HG03378 (cell line): Measurements from ENCODE around the gene GLOD4.
"Not testable (repeated sequence)": the region's sequence is repeated elsewhere in the genome, so short reads cannot be mapped to it uniquely, and the experiment has no call there.

Source experiments
- ATAC-seq: cut with Tn5 transposase; IDR thresholded peaks from one replicate; pipeline ENCODE4 v1.9.1; 2021; ENCODE audit warnings: mild to moderate bottlenecking, moderate library complexity; ENCODE audit not compliant: unreplicated experiment

The GLOD4 gene

DNA sequence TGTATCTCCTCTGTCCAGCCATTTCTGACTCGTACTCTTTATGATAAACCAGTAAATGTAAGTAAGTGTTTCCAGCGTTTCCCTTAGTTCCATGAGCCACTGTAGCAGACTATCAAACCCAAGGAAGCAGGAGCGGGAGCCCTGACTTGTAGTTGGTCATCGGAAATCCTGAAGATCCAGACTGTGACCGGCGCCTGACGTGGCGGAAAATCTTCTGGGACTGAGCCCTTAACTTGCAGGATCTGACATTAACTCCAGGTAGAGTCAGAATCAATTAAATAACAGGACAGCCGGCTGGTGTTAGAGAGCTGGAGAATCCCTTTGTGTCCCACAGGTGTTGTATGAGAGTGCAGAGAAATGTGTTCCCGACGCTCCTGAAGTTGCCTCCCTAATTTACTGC is 4.0 kb downstream of the GLOD4 start:
- no peak for ATAC-seq

DNA sequence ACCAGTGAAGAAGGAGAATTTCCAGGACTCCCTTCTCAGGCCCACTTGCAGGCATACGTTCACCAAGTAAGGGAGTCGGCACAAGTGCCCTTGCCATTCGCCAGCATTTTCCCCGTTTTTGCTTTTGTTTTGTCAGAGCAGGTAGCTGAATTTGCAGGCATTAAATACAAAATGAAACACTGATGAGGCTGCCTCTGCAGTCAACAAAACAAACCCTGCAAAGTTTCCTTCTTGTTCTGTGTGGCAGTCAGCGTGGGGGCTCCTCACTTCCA is 7.8 kb downstream of the GLOD4 start:
- ATAC-seq, result no peak

DNA sequence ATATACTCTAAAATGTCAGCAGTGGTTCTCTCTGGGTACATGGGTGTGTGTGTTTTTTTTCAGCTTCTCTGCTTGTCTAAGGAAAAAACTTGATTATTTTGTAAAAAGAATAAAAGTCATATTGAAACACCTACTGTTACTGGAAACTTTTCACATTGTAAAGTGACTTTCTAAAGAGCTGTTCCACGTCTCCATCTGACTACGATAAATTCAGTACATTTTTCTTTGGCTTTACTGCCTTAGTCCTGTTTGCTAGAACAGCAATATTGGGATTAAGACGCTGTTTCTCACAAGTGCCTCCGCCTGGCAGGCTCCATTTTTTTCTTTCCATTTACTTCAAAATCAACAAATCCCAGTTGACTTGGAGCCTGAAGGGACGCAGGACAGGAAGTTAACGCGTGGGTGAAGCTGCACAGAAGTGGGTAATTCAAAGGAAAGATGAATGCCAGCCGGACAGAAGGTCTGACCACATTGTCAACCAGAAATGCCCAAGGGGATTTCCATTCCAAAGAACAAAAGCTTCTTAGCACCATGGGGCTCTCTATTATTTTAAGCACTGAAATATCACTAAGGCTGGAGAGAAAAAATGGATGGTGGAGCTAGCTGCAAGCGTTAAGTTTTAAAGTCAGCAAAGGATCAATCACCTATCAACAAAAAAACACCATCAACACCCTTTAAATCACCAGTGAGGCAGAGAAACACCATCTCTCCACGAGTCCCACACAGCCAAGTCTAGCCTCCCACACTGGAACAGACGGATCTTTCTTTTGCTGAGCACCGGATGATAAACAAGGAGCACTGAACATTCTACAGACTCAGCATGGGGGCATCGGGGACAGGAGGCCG is 8.4 kb downstream of the GLOD4 start:
- no peak for ATAC-seq

DNA sequence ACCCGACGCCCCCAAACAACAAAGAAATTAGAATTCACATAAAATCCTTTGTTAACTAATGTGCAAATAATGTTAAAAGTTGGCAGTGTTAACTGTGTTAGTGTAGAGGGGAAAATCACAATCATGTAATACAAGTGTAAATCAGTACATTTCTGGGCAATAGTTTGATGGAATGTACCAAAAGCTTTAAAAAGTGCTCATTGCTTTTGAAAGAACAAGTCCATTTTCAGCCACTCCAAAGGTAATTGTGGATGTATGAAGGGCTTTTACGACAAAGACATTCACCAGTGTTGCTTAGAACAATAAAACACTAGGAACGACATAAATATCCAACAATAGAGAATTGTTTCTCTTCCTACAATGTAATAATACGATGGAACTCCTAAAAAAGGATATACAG is 9.1 kb downstream of the GLOD4 start:
- ATAC-seq, result no peak

DNA sequence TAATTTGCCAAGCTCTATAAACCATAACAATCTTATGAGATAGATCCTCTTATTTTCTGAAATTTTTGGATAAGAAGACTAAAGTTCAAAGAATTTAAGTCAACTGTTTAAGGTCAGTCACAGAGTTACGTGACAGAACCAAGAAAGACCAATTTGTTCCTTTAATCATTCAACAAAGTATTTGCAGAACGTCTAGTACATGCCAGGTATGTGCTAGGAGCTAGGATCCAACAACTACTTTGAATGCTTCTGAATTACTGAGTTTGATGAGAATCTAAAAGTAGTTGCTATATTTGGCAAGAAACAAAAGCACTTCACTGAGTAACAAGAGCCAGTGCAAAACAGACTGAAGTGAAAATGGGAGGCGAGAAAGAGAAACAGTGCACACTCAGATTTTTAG is 15.0 kb downstream of the GLOD4 start:
- no peak for ATAC-seq

DNA sequence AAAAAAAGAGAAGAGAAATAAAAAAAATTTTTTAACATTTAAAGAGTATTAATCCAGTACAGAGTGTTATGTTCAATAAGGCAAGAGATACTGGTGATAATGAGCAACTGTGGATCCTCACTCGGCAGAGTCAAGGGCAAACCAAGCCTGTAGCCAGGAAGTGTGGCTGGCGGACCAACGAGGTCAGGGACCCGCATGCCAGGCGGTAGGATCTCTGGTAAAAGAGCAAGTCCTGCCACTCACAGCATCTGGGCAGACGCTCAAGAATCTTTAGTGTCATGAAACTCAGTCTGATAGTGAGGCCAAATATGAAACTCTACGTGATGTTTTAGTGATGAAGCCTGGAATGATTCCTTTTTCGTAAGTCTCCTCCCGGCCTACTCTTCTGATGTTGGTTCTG is 21.7 kb downstream of the GLOD4 start:
- no peak for ATAC-seq

DNA sequence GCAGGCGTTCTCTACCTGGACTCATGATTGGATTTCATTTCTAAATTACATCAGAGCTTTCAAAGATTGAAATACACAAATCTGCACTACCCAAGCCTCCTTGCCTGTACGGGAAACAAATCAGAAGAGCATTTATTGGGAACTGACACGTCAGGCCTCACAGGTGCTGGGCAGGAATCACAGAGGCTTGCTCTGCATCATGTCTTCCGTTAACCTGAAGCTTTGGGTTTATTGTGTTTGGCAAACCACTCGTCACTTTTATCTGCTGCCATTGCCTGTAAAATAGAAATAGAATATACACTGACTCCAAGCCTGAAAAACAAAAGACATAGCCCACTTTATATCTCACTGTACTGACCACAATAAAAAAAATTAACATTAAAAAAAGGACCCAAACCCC is 22.1 kb downstream of the GLOD4 start:
- ATAC-seq, result no peak

DNA sequence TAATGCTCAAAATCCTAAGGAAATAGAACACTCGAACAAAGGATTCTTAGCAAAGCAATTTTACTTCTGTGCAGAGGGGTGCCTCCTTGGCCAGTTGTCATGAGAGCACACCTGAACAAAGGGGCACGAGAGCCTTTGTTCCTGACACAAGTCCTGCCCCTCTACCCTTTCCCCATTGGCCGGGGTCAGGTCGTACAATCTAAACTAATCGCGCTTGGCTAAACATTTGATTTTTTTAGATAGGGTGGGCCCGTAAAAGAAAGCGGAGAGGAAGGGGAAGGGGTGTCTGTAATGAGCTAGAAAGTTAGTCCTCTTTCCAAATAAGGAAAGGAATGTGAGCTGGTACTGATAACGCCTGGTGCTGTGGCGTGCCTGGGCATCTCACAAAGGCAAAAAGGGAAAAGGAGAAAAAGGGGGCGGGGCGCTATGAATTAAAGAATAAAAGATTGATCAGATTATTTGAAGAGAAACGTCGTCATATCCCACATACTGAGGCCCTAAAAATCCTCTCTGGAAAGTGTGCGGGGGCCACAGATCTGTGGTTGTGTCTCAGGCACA is 26.0 kb downstream of the GLOD4 start:
- ATAC-seq, result not testable (repeated sequence)

DNA sequence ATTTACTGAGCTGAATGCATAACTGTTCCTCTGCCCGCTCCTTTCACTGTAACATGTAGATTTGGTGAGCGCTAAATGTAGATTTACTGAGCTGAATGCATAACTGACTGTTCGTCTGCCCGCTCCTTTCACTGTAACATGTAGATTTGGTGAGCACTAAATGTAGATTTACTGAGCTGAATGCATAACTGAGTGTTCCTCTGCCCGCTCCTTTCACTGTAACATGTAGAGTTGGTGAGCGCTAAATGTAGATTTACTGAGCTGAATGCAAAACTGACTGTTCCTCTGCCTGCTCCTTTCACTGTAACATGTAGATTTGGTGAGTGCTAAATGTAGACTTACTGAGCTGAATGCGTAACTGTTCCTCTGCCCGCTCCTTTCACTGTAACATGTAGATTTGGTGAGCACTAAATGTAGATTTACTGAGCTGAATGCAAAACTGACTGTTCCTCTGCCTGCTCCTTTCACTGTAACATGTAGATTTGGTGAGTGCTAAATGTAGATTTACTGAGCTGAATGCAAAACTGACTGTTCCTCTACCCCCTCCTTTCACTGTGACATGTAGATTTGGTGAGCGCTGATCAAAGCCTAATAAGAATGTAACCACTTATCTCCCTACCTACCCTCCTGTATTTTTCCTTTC is 26.6 kb downstream of the GLOD4 start:
- not testable (repeated sequence) for ATAC-seq

DNA sequence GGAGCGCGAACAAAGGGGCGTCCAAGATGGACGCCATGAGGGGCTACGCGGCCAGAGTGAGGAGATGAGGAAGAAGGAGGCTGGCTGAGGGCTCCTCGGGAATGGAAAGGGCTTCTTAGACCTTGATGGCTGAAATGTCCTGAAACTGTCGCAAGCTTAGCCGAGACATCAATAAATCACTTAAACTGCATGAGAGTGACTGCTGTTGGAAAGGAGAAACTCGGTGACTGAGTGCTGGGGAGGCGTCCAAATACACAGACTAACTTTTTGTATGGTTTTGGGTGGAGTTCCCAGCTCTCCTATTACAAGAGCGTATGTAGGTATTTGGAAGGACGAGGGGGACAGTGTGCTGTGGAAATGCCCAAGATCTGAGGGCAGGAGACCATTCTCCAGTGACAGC is 28.7 kb downstream of the GLOD4 start:
- no peak for ATAC-seq

DNA sequence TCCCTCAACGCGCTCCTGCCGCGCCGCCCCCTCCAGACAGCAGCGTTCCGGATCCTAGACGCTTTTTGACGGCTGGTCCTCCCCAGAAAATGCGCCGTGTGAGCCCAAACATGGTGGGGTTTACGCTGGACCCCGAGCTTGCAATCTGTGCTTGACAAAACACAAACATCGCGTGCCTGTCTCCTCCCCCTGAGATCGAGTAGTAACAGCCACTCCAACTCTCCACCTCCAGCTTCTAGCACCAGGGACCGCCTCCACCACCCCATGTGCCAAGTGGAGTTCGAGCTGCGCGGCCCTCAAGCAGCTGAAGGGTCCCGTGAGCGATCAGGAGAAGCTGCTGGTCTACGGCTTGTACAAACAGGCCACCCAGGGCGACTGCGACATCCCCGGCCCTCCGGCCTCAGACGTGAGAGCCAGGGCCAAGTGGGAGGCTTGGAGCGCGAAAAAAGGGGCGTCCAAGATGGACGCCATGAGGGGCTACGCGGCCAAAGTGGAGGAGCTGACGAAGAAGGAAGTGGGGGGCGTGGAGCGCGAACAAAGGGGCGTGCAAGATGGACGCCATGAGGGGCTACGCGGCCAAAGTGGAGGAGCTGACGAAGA is 29.4 kb downstream of the GLOD4 start:
- no peak for ATAC-seq

DNA sequence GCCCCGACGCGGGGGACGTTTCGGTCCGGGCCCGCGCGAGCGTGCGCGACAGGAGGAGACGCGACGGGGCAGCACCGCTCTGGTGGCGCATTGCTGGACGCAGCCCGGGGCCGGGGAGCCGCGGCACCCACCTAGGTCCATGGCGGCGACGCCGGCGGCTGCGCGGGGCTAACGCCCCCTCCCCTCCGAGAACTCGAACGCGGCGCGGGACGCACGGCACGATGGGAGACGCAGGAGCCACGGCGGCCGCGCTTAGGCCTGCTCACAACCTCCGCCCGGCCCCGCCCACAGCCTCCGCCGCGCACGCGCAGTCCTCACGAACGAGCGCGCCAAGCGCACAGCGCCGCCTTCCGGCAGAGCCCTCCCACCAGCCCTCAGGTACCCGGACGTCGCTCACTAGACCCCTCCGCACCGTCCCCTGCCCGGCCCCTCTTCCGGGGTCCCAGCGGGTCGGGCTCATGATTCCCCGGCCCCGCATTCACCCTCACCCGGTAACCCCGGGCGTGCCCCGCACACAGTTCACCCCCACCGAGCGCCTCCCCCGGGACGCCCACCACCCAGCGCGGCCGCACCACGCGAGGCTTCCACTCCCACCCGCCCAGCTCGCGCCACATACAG is 30.0 kb downstream of the GLOD4 start, which contains the start of gene GEMIN4:
TSS of gene GEMIN4 (minus strand) at position 263 of the 618 bp plus-strand sequence. CDS start at position 141, 122 bp downstream.
- peak; percentile 56 for ATAC-seq

DNA sequence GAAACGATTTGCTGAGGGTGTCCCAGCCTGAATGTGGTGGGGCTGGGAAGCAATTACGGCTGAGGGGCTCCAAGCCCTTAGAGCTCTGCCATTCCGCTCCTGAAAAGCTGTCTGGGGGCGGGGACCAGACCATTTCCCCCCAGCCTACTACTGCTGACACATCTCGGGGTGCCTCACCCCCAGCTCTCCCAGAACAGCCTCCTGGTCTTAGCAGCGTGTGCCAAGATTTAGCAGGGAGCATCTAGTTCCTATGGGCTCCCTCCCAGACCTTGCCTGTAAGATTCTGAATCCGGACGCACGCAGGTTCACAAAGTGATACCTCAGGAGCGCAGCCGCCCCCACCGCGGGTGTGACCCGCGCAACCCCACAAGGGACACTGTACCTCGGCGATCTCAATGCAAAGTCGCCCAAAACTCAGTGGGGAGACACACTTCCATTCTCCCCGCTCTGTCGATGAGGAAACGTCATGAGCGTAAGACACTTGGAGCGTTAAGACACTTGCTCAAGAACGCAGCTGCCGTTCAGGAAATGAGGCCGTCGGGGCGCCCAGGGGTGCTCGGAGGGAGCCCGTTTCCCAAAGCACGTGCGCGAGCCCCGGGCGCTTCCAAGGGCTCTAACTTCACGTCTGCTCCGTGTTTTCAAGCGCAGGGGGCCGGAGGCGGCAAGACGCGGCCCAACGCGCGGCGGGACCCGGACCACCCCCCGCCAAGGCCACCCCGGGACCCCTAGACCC is 30.6 kb downstream of the GLOD4 start:
- peak; percentile 38 for ATAC-seq

DNA sequence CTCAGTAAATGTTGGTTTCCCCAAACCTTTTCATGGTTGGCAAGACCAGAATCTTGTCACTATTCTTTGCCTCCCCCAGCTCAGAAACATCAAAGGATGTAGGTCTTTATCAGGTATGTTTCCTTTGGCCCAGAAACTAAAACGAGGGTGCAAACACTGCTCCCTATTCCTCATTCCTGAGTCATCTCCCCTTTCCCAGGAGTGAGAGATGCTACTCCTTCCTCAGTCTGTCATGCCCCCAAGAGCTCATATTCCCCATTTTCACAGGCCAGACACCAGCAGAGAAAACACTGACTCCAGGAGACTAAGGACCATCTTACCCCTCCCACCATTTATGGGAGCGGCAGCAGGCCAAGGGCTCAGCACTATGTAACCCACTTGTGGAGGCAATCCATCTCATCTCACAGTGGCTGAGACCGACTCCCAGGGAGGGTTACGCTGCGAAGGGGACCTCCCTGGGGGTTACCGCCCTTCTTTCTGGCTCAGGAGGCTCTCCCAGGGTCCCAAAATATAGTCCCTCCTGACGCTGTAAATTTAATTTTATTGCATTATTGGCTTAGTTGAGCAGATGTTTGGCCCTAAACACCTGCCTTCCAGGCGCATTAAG is 31.5 kb downstream of the GLOD4 start:
- ATAC-seq, result no peak

DNA sequence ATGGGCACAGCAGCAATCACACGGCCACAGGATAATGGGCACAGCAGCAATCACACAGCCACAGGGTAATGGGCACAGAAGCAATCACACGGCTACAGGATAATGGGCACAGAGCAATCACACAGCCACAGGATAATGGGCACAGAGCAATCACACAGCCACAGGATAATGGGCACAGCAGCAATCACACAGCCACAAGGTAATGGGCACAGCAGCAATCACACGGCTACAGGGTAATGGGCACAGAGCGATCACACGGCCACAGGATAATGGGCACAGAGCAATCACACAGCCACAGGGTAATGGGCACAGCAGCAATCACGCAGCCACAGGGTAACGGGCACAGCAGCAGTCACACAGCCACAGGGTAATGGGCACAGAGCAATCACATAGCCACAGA is 32.7 kb downstream of the GLOD4 start:
- not testable (repeated sequence) for ATAC-seq

DNA sequence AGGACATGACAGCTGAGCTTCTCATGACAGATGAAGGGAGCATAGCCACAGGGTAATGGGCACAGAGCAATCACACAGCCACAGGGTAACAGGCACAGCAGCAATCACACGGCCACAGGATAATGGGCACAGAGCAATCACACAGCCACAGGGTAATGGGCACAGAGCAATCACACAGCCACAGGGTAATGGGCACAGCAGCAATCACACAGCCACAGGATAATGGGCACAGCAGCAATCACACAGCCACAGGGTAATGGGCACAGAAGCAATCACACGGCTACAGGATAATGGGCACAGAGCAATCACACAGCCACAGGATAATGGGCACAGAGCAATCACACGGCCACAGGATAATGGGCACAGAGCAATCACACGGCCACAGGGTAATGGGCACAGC is 33.5 kb downstream of the GLOD4 start:
- ATAC-seq, result not testable (repeated sequence)

DNA sequence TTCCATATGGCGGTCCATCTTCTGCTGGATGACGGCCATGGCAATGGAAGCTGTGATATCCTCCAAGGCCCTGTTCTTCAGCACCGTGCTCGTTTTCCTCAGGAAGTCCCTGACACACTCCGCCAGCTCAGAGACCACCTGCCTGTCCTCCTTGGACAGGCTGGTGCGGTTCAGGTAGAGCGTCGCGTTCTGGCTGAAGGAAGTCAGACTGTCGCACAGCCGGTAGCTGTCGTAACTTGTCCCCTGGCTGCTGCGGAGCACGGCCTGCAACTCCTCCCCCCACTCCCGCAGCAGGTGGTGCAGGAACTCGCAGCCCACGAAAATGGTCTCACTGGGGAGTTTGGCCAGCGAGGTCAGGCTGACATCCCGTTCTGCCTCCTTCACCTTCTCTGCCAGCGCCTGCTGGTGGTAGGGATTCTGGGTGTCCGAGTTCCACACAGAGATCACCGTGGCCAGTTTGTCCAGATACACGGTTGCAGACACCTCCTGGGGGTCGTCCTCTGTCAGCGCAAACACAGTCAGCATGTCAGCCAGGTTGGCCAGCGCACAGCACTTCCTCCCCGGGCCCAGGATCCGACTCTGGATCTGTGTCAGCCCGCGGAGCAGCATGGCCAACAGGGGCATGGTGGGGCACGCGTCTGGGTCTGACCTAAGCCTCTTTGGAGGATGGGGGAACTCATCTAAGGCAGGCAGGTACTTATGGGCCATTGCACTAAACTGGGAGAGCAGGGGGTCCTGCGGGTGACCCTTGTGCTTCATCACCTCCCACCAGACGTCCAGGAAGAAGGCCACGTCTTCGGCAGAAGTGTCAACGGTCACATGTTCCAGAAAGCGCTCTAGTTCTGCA is 35.1 kb downstream of the GLOD4 start:
- ATAC-seq, result no peak

DNA sequence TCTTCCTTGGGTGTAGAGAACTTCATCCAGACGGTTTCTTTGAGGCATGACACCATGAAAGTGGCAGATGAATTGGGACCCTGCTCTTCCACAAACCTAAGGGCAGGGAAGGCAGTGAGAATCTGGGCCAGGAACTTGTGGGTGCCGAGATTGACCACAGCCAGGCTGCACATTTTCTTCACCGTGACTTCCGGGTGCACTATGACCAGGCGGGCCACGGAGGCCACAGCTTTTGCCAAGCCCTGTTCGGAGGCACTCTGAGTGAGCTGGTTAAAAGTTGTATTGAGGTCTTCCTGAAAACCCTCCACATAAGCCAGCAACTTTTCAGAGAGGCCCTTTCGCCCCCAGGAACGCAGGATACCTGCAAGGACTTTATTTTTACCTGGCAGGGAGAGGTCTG is 35.9 kb downstream of the GLOD4 start:
- ATAC-seq, result no peak

DNA sequence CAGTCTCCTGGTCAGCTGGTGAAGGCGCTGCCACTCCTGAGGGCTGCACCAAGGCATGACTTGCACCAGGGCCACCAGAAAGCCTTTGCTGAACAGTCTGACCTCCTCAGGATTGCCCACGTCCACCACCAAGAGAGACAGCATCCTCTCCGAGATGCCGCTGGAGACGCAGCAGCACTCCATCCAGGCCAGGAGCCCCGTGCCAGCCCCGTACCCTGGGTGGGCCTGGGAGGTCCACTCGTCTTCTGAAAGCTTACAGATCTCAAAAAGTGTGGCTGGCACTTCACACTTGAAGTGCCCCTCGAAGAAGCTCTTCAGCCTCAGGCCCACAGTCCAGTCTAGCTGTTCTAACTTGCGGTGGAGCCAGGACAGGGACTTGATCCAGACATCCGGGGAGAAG is 36.7 kb downstream of the GLOD4 start:
- no peak for ATAC-seq
